ENCODE results near the gene CNTN2.

The CNTN2 gene

GRCh38 chr1:205056956-205057568 lies 14.1 kb downstream of the CNTN2 start:
- Histone ChIP-seq H3K27me3 (ENCODE audit: insufficient read depth, low read length) (no peaks in the 10 kb centered on the region), H3K36me3 (ENCODE audit: insufficient read depth, low read depth, low read length) (no peaks in the 10 kb centered on the region), H3K27ac (ENCODE audit: low read length) (no peak overlapping the region), H3K9ac (ENCODE audit: low read depth, low read length) (no peak overlapping the region), H3K9me3 (ENCODE audit: insufficient read depth, low read depth, low read length) (no peaks in the 10 kb centered on the region), H3K4me3 (ENCODE audit: low read length) (no peak overlapping the region), H3K4me1 (ENCODE audit: insufficient read depth, low read length) (no peaks in the 10 kb centered on the region; the same call in 1 of the 2 replicates)

GRCh38 chr1:205057808-205058575 lies 15.0 kb downstream of the CNTN2 start:
- Histone ChIP-seq H3K9ac (ENCODE audit: low read depth, low read length) (no peak overlapping the region), H3K27me3 (ENCODE audit: insufficient read depth, low read length) (no peaks in the 10 kb centered on the region), H3K27ac (ENCODE audit: low read length) (no peak overlapping the region), H3K36me3 (ENCODE audit: insufficient read depth, low read depth, low read length) (no peaks in the 10 kb centered on the region), H3K4me1 (ENCODE audit: insufficient read depth, low read length) (no peaks in the 10 kb centered on the region; the same call in 1 of the 2 replicates), H3K9me3 (ENCODE audit: insufficient read depth, low read depth, low read length) (no peaks in the 10 kb centered on the region), H3K4me3 (ENCODE audit: low read length) (no peak overlapping the region)

GRCh38 chr1:205058853-205059252 lies 15.8 kb downstream of the CNTN2 start:
- no peak overlapping the region for H3K4me3 ChIP-seq (ENCODE audit: low read length)
- no peaks in the 10 kb centered on the region for H3K9me3 ChIP-seq (ENCODE audit: insufficient read depth, low read depth, low read length)
- H3K27me3 ChIP-seq (ENCODE audit: insufficient read depth, low read length) = no peaks in the 10 kb centered on the region
- no peak overlapping the region for H3K9ac ChIP-seq (ENCODE audit: low read depth, low read length)
- no peaks in the 10 kb centered on the region for H3K36me3 ChIP-seq (ENCODE audit: insufficient read depth, low read depth, low read length)
- H3K4me1 ChIP-seq (ENCODE audit: insufficient read depth, low read length) = no peaks in the 10 kb centered on the region; the same call in 1 of the 2 replicates
- no peak overlapping the region for H3K27ac ChIP-seq (ENCODE audit: low read length)

- Histone ChIP-seq H3K9ac (ENCODE audit: low read depth, low read length) (no peak overlapping the region), H3K27me3 (ENCODE audit: insufficient read depth, low read length) (no peaks in the 10 kb centered on the region), H3K4me1 (ENCODE audit: insufficient read depth, low read length) (no peaks in the 10 kb centered on the region; the same call in 1 of the 2 replicates), H3K27ac (ENCODE audit: low read length) (no peak overlapping the region), H3K4me3 (ENCODE audit: low read length) (no peak overlapping the region), H3K9me3 (ENCODE audit: insufficient read depth, low read depth, low read length) (no peaks in the 10 kb centered on the region), H3K36me3 (ENCODE audit: insufficient read depth, low read depth, low read length) (no peaks in the 10 kb centered on the region)
Observed at GRCh38 chr1:205059660-205060059, 16.6 kb downstream of the CNTN2 start.

- no peaks in the 10 kb centered on the region for H3K27me3 ChIP-seq (ENCODE audit: insufficient read depth, low read length)
- no peak overlapping the region for H3K27ac ChIP-seq (ENCODE audit: low read length)
- H3K4me3 ChIP-seq (ENCODE audit: low read length) = no peak overlapping the region
Observed at GRCh38 chr1:205060746-205061145, 17.7 kb downstream of the CNTN2 start.

GRCh38 chr1:205061227-205061626 lies 18.2 kb downstream of the CNTN2 start:
- H3K36me3 ChIP-seq (ENCODE audit: insufficient read depth, low read depth, low read length) = no peaks in the 10 kb centered on the region
- no peaks in the 10 kb centered on the region; the same call in 1 of the 2 replicates for H3K4me1 ChIP-seq (ENCODE audit: insufficient read depth, low read length)
- H3K27ac ChIP-seq (ENCODE audit: low read length) = no peak overlapping the region
- H3K4me3 ChIP-seq (ENCODE audit: low read length) = no peak overlapping the region
- H3K9ac ChIP-seq (ENCODE audit: low read depth, low read length) = no peak overlapping the region
- H3K27me3 ChIP-seq (ENCODE audit: insufficient read depth, low read length) = no peaks in the 10 kb centered on the region
- H3K9me3 ChIP-seq (ENCODE audit: insufficient read depth, low read depth, low read length) = no peaks in the 10 kb centered on the region

More at GRCh38 chr1:205060746-205061145, 17.7 kb downstream of the CNTN2 start:
- H3K9ac ChIP-seq (ENCODE audit: low read depth, low read length) = no peak overlapping the region
- no peaks in the 10 kb centered on the region for H3K36me3 ChIP-seq (ENCODE audit: insufficient read depth, low read depth, low read length)
- H3K4me1 ChIP-seq (ENCODE audit: insufficient read depth, low read length) = no peaks in the 10 kb centered on the region; the same call in 1 of the 2 replicates
- H3K9me3 ChIP-seq (ENCODE audit: insufficient read depth, low read depth, low read length) = no peaks in the 10 kb centered on the region

- Histone ChIP-seq H3K27ac (ENCODE audit: low read length) (no peak overlapping the region), H3K27me3 (ENCODE audit: insufficient read depth, low read length) (no peaks in the 10 kb centered on the region), H3K4me3 (ENCODE audit: low read length) (no peak overlapping the region), H3K36me3 (ENCODE audit: insufficient read depth, low read depth, low read length) (no peaks in the 10 kb centered on the region), H3K4me1 (ENCODE audit: insufficient read depth, low read length) (no peaks in the 10 kb centered on the region; the same call in 1 of the 2 replicates), H3K9me3 (ENCODE audit: insufficient read depth, low read depth, low read length) (no peaks in the 10 kb centered on the region), H3K9ac (ENCODE audit: low read depth, low read length) (no peak overlapping the region)
Observed at GRCh38 chr1:205061665-205062069, 18.7 kb downstream of the CNTN2 start.

GRCh38 chr1:205062319-205062718 lies 19.3 kb downstream of the CNTN2 start:
- Histone ChIP-seq H3K4me1 (ENCODE audit: insufficient read depth, low read length) (no peaks in the 10 kb centered on the region; the same call in 1 of the 2 replicates), H3K27me3 (ENCODE audit: insufficient read depth, low read length) (no peaks in the 10 kb centered on the region), H3K9me3 (ENCODE audit: insufficient read depth, low read depth, low read length) (no peaks in the 10 kb centered on the region), H3K9ac (ENCODE audit: low read depth, low read length) (no peak overlapping the region), H3K36me3 (ENCODE audit: insufficient read depth, low read depth, low read length) (no peaks in the 10 kb centered on the region), H3K4me3 (ENCODE audit: low read length) (no peak overlapping the region), H3K27ac (ENCODE audit: low read length) (no peak overlapping the region)

GRCh38 chr1:205062895-205063294 lies 19.9 kb downstream of the CNTN2 start:
- Histone ChIP-seq H3K27me3 (ENCODE audit: insufficient read depth, low read length) (no peaks in the 10 kb centered on the region), H3K9ac (ENCODE audit: low read depth, low read length) (no peak overlapping the region), H3K9me3 (ENCODE audit: insufficient read depth, low read depth, low read length) (no peaks in the 10 kb centered on the region), H3K36me3 (ENCODE audit: insufficient read depth, low read depth, low read length) (no peaks in the 10 kb centered on the region), H3K4me3 (ENCODE audit: low read length) (no peak overlapping the region), H3K4me1 (ENCODE audit: insufficient read depth, low read length) (no peaks in the 10 kb centered on the region; the same call in 1 of the 2 replicates), H3K27ac (ENCODE audit: low read length) (no peak overlapping the region)

GRCh38 chr1:205064301-205064700 lies 21.3 kb downstream of the CNTN2 start:
- H3K27ac ChIP-seq (ENCODE audit: low read length) = no peak overlapping the region
- H3K9me3 ChIP-seq (ENCODE audit: insufficient read depth, low read depth, low read length) = no peaks in the 10 kb centered on the region
- H3K27me3 ChIP-seq (ENCODE audit: insufficient read depth, low read length) = no peaks in the 10 kb centered on the region
- H3K36me3 ChIP-seq (ENCODE audit: insufficient read depth, low read depth, low read length) = no peaks in the 10 kb centered on the region
- no peaks in the 10 kb centered on the region; the same call in 1 of the 2 replicates for H3K4me1 ChIP-seq (ENCODE audit: insufficient read depth, low read length)
- no peak overlapping the region for H3K9ac ChIP-seq (ENCODE audit: low read depth, low read length)
- no peak overlapping the region for H3K4me3 ChIP-seq (ENCODE audit: low read length)

GRCh38 chr1:205064741-205065316 lies 21.8 kb downstream of the CNTN2 start:
- Histone ChIP-seq H3K27ac (ENCODE audit: low read length) (no peak overlapping the region), H3K9me3 (ENCODE audit: insufficient read depth, low read depth, low read length) (no peaks in the 10 kb centered on the region), H3K27me3 (ENCODE audit: insufficient read depth, low read length) (no peaks in the 10 kb centered on the region), H3K9ac (ENCODE audit: low read depth, low read length) (no peak overlapping the region), H3K36me3 (ENCODE audit: insufficient read depth, low read depth, low read length) (no peaks in the 10 kb centered on the region), H3K4me1 (ENCODE audit: insufficient read depth, low read length) (no peaks in the 10 kb centered on the region; the same call in 1 of the 2 replicates), H3K4me3 (ENCODE audit: low read length) (no peak overlapping the region)

Data from iPS-20b (cell line).